Measurements from ENCODE around the gene CYLD. TPM values are rescaled to one million over a fixed set of nuclear protein-coding genes. Genes with fewer than 3 reads are reported as not detected.

CYLD gene
- total RNA-seq, 1 experiment from 2014 or later = 24.9 TPM

DNA sequence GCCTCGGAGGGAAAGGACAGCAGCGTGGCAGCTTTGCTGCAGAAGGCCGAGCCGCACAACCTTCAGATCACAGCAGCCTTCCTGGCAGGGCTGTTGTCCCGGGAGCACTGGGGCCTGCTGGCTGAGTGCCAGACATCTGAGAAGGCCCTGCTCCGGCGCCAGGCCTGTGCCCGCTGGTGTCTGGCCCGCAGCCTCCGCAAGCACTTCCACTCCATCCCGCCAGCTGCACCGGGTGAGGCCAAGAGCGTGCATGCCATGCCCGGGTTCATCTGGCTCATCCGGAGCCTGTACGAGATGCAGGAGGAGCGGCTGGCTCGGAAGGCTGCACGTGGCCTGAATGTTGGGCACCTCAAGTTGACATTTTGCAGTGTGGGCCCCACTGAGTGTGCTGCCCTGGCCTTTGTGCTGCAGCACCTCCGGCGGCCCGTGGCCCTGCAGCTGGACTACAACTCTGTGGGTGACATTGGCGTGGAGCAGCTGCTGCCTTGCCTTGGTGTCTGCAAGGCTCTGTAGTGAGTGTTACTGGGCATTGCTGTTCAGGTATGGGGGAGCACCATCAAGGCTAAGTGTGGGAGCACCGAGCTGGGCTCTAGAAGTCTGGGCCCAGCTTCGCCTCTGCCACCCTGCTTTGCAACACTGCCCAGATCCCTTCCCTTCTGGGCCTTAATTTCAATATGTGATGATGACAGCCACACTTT lies 29.9 kb upstream of the CYLD start:
- no peak for DNase-seq (ENCODE audit: low spot score)

DNA sequence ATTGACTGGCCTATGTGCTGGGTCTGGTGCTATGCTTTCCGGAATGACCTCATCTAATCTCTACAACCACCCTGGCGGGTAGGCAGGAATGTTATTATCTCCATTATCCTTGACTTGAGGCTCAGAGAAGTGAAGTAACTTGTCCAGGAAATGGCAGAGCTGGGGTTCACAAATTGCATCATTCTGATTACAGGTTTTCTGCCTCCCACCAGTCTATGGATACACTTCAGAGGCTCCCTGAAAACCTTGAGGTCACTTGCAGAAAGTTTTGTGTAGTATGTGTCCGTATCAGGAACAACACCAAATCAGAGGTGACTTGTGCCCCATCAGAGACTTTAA lies 29.4 kb upstream of the CYLD start:
- no peak for DNase-seq (ENCODE audit: low spot score)

DNA sequence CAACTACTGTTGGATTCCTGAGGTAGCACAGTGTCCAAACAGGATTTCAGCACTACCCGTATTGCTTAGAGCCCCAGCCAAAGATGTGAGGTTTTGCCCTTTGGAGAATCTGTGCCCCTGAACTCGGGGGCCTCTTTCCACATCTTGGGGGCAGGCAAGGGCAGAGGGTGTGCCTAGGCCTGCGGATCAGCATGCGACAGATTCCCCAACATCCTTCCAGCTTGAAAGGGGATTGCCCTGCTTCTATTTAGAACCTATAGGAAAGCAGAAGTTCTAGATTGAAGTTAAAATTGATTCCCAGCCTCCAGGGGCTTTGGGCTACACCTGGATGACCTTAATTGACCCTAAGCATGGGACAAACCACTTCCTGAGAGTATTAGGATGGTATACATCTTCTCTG lies 28.9 kb upstream of the CYLD start:
- no peak for DNase-seq (ENCODE audit: low spot score)

DNA sequence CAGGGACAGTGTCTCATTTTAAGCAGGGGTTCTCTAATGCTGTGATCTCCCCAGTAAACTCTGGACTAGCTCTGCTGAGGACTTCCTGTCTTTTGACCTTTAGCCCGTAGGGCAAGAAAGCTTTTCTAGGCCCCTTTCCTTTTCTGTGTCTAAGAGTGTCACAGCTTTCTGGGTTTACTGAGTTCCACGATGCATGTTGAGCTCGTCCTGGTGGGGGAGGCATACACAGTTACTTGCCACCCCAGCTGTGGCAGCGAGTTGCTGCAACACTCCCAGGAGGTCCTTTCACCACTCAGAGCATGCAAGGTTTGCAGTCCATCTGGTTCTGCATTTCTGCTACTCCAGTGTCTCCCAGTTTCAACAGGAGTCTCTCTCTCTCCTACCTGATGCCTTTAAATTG lies 24.8 kb upstream of the CYLD start:
- no peak for DNase-seq (ENCODE audit: low spot score)

DNA sequence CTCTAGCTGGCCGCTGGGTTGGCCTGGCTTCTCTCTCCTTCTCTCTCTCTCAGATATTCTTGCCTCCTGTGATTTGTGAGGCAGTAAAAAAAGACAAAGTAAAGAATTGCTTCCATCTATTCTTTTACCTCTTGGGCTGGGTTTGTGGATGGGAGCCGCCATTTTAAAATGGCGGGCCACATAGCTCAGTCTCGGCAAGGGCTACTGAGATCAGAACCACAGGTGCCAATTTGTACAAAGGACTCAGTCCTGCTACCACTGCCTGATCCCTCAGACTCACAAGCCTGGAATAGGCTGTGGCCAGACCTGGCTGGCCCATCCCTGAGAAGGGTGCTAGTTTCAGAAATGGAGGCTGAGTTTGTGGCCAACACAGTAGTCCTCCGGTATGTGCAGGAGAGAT lies 24.4 kb upstream of the CYLD start:
- no peak for DNase-seq (ENCODE audit: low spot score)

DNA sequence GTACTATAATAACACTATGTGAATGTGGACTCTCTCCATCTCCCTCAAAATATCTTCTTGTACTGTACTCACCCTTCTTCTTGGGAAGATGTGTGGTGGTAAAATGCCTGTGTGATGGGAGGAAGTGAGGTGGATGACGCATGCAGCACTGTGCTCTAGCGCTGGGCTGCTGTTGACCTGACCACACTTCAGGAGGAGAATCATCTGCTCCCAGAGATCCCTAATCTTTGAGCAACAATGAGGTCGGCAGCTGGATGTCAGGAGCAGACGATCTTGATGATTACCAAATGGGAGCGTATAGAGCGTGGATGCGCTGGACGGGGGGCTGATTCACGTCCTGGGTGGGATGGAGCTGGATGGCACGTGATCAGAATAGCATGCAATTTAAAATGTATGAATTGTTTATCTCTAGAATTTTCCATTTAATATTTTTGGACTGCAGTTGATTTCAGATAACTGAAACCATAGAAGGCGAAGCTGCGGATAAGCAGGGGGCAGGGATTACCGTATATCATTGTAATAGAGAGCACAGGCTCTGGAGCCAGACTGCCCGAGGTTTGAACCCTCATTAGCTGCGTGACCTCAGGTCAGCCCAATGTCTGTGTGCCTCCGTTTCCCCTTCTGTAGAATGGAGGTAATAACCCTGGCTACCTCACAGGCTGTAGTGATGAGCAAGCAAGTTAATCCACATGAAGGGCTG lies 23.7 kb upstream of the CYLD start:
- no peak for DNase-seq (ENCODE audit: low spot score)

DNA sequence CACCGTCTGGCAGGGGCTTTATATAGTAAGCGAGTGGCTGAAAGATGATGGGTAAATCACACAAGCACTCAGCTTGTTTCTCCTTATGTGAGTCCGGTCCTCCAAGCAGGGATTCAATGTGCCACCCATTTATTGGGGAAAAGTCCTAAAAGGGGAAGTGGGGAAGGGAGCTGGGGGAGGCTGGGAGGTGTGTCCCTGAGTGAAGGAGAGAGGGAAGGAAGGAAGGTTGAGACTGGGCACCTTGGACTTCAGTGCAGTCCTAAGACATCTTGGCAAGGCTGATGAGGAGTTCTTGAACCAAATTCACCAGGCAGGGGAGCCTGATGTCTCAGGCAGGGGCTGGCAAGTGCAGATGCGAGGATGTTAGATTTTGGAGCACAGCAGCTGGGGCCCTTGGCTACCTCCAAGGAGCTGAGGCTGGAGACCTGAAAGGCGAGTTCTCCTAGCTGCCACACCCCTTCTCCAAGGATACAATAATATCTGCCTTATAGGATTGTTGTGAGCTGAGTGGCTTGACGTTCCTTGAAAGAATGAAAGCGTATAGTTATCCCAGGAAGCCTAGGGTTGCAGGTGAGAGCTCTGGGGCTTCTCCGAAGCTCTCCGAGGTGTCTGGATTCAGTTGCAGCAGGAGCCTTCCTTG lies 23.0 kb upstream of the CYLD start:
- DNase-seq (ENCODE audit: low spot score) = no peak

DNA sequence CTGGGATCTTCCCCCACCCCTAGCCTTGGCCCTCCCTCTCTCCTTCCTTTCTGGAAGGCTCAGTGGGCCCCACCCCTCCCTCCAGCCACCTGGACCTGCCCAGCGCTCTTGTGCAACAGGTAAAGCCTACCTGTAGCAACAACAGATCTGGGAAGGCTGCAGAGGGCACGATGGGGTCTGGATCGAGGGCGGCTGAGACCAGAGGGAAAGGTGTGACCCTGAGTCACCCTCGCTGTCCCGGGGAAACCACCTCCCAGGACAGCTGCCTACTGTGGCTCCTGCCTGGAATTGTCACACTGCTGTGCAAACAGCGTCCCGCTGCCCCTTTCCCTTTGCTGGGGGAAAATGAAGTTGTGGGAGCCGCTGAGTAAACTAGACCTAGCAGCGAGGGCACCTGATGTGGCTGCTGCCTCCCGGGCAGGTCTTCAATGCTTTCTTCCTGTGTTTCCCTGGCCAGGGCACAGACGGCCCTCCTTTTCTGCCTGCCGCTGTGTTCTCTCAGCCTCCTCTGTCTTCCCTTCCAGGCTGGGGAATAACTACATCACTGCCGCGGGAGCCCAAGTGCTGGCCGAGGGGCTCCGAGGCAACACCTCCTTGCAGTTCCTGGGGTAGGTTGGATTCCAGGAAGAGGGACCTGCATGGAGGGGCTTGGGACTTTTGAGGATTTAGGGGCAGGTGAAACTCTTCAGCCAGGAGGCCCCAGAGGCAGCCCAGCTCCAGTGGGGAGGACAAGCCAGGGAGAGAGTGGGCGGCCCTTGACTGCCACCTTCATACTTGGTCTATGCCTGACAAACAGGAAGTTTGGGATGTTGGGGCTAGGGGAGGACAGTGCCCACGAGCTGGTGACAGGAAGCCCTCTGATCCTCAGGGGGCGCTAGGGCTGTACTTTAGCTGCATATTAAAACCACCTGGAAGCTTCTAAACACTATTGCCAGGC lies 22.2 kb upstream of the CYLD start:
- DNase-seq (ENCODE audit: low spot score) = no peak

DNA sequence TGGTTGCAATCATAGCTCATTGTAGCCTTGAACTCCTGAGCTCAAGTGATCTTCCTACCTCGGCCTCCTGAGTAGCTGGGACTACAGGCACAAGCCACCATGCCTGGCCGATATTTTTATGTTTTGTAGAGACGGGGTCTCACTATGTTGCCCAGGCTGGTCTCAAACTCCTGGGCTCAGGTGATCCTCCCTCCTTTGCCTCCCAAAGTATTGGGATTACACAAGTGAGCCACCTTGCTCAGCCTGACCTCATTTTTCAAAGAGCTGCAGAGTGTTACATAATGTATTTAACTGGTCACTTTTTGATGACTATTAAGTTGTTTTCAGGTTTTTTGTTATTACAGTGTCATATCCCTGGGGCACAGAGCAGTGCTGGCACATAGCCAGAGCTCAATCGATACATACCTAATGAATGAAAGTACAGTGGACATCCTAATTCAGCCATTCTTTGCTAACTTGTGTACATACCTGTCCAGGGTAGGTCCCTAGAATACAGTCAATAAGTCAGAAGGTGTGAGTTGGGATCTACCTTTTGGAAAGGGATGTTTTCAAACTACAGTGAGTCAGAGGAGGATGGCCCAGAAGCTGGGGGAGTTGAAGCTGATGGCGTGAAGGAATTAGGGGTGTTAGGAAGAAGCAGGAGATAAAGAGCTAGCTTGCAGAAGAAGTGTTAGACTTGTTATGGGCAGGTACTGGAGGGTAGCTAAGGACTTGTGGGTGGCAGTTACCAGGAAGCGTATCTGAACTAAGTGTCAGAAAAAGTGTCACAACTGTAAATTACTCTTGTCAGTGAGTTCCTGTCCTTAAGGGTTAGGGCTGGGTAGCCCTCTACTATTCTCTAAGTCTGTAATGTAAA lies 20.1 kb upstream of the CYLD start:
- DNase-seq (ENCODE audit: low spot score) = no peak

DNA sequence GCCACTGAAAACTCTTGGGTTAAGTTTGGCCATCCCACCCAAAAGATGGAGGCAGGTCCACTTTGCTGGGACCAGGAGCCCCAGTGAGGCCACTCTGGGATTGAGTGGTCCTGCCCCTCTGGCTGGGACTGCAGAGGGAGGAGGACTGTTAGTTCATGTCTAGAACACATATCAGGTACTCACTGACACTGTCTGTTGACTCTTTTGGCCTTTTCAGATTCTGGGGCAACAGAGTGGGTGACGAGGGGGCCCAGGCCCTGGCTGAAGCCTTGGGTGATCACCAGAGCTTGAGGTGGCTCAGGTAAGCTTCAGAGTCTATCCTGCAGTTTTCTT lies 19.5 kb upstream of the CYLD start:
- DNase-seq (ENCODE audit: low spot score) = no peak

DNA sequence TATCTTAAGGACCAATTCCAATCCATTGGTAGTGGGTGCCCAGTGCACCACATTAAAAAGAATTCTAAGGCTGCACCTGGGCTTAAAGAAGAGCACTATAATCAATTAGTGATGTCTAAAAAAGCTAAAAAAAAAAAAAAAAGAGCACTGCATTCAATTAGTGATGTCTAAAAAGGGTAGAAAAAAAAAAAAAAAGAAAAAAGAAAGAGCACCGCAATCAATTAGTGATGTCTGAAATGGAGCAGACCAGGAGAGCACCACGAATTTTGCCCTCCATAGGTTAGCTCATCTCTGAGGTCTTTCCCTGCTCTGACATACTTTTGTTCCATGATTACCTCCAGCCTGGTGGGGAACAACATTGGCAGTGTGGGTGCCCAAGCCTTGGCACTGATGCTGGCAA lies 18.9 kb upstream of the CYLD start:
- DNase-seq (ENCODE audit: low spot score) = no peak

DNA sequence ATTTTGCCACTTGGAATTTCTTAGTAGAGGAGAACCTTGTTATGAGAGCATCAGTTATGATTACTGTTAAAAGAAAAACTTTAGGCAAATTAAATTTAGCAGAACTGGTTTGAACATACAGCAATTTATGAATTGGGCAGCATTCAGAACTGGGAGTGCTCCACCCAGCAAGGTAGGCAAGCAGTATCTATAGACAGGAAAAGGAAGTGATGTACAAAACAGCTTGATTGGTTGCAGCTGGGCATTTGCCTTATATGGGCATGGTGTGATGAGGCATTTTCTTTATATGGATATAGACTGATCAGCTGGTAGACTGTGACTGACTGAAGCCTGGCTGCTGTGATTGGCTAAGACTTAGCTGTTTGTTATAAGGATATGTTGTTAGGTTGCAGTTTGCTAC lies 17.6 kb upstream of the CYLD start:
- DNase-seq (ENCODE audit: low spot score) = no peak

DNA sequence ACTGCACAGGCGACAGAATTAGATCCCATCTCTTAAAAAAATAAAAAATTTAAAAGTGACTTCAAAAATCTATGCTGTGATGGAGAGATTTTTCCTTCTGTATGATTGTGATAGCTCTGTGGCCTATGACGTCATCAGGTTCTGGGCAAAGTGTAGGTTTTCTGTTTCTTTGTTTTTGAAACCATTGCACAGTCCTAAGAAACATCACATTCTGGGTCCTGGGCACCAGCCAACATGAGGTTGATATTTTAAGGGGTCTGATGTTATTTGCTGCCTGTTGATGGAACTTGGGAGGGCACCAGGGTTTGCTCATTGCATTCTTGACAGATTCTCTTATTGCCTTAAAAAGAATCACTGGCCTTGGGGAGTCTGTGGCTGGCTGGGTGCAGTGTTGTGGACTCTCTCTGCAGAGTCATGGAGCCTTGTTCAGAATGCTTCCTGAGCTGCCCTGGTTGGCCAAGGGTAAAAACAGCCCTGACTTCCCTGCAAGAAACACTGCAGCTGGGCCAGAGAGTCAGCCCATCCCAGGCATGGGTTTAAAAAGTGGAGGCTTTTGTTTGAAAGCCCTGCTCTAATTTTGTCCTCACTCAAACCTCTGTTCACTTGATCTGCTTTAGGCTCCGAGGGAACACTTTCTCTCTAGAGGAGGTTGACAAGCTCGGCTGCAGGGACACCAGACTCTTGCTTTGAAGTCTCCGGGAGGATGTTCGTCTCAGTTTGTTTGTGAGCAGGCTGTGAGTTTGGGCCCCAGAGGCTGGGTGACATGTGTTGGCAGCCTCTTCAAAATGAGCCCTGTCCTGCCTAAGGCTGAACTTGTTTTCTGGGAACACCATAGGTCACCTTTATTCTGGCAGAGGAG lies 10.5 kb upstream of the CYLD start:
- no peak for DNase-seq (ENCODE audit: low spot score)

DNA sequence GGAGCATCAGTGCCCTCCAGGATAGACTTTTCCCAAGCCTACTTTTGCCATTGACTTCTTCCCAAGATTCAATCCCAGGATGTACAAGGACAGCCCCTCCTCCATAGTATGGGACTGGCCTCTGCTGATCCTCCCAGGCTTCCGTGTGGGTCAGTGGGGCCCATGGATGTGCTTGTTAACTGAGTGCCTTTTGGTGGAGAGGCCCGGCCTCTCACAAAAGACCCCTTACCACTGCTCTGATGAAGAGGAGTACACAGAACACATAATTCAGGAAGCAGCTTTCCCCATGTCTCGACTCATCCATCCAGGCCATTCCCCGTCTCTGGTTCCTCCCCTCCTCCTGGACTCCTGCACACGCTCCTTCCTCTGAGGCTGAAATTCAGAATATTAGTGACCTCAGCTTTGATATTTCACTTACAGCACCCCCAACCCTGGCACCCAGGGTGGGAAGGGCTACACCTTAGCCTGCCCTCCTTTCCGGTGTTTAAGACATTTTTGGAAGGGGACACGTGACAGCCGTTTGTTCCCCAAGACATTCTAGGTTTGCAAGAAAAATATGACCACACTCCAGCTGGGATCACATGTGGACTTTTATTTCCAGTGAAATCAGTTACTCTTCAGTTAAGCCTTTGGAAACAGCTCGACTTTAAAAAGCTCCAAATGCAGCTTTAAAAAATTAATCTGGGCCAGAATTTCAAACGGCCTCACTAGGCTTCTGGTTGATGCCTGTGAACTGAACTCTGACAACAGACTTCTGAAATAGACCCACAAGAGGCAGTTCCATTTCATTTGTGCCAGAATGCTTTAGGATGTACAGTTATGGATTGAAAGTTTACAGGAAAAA lies 9.7 kb upstream of the CYLD start:
- no peak for DNase-seq (ENCODE audit: low spot score)

DNA sequence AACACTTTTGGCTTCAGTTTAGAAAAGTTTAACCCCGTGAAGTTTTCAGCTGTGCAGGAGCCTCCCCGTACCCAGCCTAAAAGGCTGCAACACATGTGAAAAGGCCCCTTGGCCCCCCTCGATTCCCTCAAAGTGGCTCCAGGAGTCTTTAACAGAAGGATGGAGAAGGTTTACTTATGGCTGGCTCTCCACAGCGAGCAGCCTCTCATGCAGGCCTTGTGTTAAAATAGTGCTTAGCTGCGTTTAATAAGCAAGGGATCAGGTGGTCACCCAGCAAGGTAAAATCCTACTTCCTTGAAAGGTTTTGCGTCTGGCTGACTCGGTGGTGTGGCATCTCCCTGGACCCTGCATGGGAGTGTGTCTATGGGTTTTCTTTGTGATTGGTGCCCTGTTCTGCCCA lies 8.4 kb upstream of the CYLD start:
- no peak for DNase-seq (ENCODE audit: low spot score)

DNA sequence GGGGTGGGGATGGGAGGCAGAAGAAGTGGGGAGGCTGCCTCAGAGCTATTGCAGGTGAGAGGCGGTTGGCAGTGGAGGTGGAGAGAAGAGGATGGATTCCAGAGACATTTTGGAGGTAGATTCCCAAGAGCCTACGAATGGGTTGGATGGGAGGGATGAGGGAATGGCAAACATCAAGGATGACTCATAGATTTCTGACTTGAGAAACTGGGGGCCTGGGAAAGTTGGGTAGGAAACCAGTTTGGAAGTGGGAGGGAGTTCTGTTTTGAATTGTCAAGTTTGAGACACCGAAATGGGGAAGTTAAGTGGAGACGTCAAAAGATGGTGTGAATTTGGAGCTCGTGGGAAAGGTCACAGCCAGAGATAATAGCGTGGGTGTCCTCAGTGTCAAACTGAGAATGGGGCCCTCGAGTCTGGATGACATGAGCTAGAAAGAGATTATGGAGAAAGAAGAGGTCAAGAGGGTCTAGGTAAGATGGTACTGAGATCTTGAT lies 6.2 kb upstream of the CYLD start:
- no peak for DNase-seq (ENCODE audit: low spot score)

DNA sequence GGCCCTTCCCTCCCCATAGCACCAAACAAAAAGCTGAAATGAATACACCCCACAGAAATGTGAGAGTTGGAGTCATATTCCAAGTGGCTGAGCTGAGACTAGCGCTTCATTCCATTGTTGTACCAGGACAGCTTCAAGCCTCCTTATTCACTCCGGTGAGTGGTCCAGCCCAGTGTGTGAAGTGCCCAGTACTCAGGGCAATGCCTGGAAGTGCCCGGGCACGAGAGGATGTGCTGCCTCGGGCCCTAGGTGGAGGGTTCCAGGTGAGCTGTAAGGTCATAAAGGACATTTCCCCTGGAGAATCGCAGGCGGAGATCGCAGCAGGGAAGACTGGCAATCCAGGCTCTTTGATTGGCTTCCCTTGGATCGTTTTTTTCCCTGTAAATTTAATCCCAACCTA lies 5.4 kb upstream of the CYLD start:
- no peak for DNase-seq (ENCODE audit: low spot score)

DNA sequence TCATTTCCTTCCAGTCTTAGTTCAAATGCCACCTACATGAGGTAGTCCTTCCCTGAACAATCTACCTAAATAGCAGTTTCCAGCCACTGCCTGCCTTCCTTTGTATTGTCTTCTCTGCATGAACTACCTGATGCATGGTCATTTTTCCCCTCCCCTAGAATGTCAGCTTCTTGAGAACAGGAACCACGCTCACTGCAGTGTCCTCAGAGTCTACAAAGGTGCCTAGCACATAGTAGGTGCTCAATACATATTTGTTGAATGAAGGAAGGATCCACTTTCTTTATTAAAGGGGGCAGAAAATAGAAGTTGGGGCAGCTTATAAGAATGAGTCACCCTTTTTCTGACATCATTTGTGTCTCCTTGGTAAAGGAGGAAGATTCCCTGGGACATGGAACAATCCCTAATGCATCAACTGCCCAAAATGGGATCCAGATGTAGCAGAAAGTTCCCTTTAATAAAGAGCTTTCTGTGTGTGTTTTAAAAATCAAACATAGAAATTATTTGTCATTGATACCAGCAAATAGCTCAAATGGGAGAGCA lies 4.4 kb upstream of the CYLD start:
- DNase-seq (ENCODE audit: low spot score) = no peak

DNA sequence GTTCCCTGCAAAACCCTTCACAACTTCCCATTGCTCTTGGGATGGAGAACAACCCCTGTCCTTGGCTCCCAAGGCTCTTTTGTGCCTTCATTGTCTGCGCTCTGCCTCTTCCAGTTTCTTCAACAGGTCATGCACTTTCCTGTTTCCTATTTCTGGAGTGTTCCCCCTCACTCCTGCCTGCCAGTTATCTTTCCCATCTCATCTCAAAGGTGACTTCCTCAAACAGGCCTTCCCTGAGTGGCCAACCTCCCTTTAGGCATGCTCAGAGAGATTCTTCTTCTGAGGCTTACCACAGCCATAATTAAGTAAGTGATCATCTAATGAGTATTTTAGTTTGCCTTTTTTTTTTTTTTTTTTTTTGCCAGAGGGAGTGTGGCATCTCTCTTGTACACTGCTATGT lies 2.9 kb upstream of the CYLD start:
- DNase-seq (ENCODE audit: low spot score) = no peak

Measured in H4 (cell line).